Measurements from ENCODE around the gene UMPS. TPM values are rescaled to one million over a fixed set of nuclear protein-coding genes. Genes with fewer than 3 reads are reported as not detected.
"Not testable (repeated sequence)": the region's sequence is repeated elsewhere in the genome, so short reads cannot be mapped to it uniquely, and the experiment has no call there.

UMPS gene
- total RNA-seq, 1 donor from 2014 or later, result 23.5 TPM

GRCh38 chr3:124779751-124780191 lies 49.5 kb downstream of the UMPS start:
- peaks cover 84% of the 10 kb centered on the region for H3K4me1 Mint-ChIP-seq (ENCODE audit: unreplicated experiment)
- TF ChIP-seq, protein P1, sequence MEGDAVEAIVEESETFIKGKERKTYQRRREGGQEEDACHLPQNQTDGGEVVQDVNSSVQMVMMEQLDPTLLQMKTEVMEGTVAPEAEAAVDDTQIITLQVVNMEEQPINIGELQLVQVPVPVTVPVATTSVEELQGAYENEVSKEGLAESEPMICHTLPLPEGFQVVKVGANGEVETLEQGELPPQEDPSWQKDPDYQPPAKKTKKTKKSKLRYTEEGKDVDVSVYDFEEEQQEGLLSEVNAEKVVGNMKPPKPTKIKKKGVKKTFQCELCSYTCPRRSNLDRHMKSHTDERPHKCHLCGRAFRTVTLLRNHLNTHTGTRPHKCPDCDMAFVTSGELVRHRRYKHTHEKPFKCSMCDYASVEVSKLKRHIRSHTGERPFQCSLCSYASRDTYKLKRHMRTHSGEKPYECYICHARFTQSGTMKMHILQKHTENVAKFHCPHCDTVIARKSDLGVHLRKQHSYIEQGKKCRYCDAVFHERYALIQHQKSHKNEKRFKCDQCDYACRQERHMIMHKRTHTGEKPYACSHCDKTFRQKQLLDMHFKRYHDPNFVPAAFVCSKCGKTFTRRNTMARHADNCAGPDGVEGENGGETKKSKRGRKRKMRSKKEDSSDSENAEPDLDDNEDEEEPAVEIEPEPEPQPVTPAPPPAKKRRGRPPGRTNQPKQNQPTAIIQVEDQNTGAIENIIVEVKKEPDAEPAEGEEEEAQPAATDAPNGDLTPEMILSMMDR (IDR thresholded peaks at IDR 0.05), result no peak
- peaks cover 23% of the 10 kb centered on the region for H3K36me3 Mint-ChIP-seq (ENCODE audit: unreplicated experiment)
- H3K27me3 Mint-ChIP-seq (ENCODE audit: unreplicated experiment), result no peaks in the 10 kb centered on the region
- H3K27ac Mint-ChIP-seq (ENCODE audit: unreplicated experiment), result peak overlapping the region; percentile 99
- no peak for DNase-seq (ENCODE audit: extremely low spot score, unreplicated experiment)
- H3K4me3 Mint-ChIP-seq (ENCODE audit: unreplicated experiment), result no peak overlapping the region
- H3K9me3 Mint-ChIP-seq (ENCODE audit: unreplicated experiment), result no peaks in the 10 kb centered on the region

DNA sequence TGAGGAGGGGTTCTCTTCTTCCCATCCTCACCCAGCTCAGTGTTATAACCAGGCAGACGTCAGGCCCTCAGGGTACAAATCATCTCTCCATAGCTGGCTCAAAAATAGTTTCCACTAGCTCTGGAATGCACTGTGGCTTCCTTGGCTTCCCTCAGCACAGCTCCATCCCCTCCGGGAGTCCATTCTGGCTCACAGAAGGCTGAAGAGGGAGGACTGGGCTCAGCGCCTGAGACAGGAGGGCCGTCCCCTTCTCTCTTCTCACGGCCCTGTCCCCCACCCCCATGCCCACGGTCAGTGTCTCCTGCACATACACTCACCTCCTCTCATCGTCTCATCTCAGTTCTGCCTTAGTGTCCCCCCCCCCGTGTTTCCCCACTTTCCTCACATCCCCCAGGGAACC lies 50.1 kb downstream of the UMPS start:
- H3K27ac Mint-ChIP-seq (ENCODE audit: unreplicated experiment), result peak overlapping the region; percentile 99
- peaks cover 22% of the 10 kb centered on the region for H3K36me3 Mint-ChIP-seq (ENCODE audit: unreplicated experiment)
- no peaks in the 10 kb centered on the region for H3K27me3 Mint-ChIP-seq (ENCODE audit: unreplicated experiment)
- TF ChIP-seq, protein P1 (IDR thresholded peaks at IDR 0.05), result no peak
- peaks cover 81% of the 10 kb centered on the region for H3K4me1 Mint-ChIP-seq (ENCODE audit: unreplicated experiment)
- DNase-seq (ENCODE audit: extremely low spot score, unreplicated experiment), result peak; percentile 94
- H3K4me3 Mint-ChIP-seq (ENCODE audit: unreplicated experiment), result peak overlapping the region; percentile 61
- H3K9me3 Mint-ChIP-seq (ENCODE audit: unreplicated experiment), result no peaks in the 10 kb centered on the region

- H3K36me3 Mint-ChIP-seq (ENCODE audit: unreplicated experiment), result peaks cover 25% of the 10 kb centered on the region
- no peak for DNase-seq (ENCODE audit: extremely low spot score, unreplicated experiment)
- H3K4me3 Mint-ChIP-seq (ENCODE audit: unreplicated experiment), result no peak overlapping the region
- TF ChIP-seq, protein P1 (IDR thresholded peaks at IDR 0.05), result no peak
- peak overlapping the region; percentile 99 for H3K27ac Mint-ChIP-seq (ENCODE audit: unreplicated experiment)
- H3K9me3 Mint-ChIP-seq (ENCODE audit: unreplicated experiment), result no peaks in the 10 kb centered on the region
- H3K4me1 Mint-ChIP-seq (ENCODE audit: unreplicated experiment), result peaks cover 79% of the 10 kb centered on the region
- no peaks in the 10 kb centered on the region for H3K27me3 Mint-ChIP-seq (ENCODE audit: unreplicated experiment)
These were observed 50.7 kb downstream of the UMPS start for GRCh38 chr3:124780761-124781475.

- H3K4me1 Mint-ChIP-seq (ENCODE audit: unreplicated experiment), result peaks cover 80% of the 10 kb centered on the region
- H3K9me3 Mint-ChIP-seq (ENCODE audit: unreplicated experiment), result no peaks in the 10 kb centered on the region
- H3K4me3 Mint-ChIP-seq (ENCODE audit: unreplicated experiment), result no peak overlapping the region
- H3K27me3 Mint-ChIP-seq (ENCODE audit: unreplicated experiment), result no peaks in the 10 kb centered on the region
- H3K27ac Mint-ChIP-seq (ENCODE audit: unreplicated experiment), result peak overlapping the region; percentile 99
- peaks cover 23% of the 10 kb centered on the region for H3K36me3 Mint-ChIP-seq (ENCODE audit: unreplicated experiment)
- no peak for DNase-seq (ENCODE audit: extremely low spot score, unreplicated experiment)
- TF ChIP-seq, protein P1 (IDR thresholded peaks at IDR 0.05), result no peak
These were observed 51.5 kb downstream of the UMPS start for GRCh38 chr3:124781476-124782376.

DNA sequence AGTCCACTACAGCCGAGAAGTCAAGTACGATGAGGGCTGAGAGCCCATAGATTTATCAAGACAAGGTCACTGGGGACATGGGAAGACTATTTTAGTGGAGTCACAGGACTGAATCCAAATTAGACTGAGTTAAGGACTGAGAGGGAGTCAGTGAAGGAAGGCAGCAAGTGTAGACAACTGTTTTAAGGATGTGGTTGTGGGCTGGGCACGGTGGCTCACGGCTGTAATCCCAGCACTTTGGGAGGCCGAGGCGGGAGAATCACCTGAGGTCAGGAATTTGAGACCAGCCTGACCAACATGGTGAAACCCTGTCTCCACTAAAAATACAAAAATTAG lies 52.1 kb downstream of the UMPS start:
- Mint-ChIP-seq H3K4me1 (ENCODE audit: unreplicated experiment) (peaks cover 86% of the 10 kb centered on the region), H3K36me3 (ENCODE audit: unreplicated experiment) (peaks cover 23% of the 10 kb centered on the region), H3K27ac (ENCODE audit: unreplicated experiment) (peak overlapping the region; percentile 99)
- H3K4me3 Mint-ChIP-seq (ENCODE audit: unreplicated experiment); H3K9me3 Mint-ChIP-seq (ENCODE audit: unreplicated experiment); DNase-seq (ENCODE audit: extremely low spot score, unreplicated experiment); H3K27me3 Mint-ChIP-seq (ENCODE audit: unreplicated experiment): not testable (repeated sequence)

Data from osteocyte (in vitro differentiated cells).